PC-9 (cell line): ENCODE data around the gene RAB3GAP2.

Source experiments
- EZH2 ChIP-seq: fragments of 200-600 bp; sonication (generic); IDR thresholded peaks from 2 replicates; pipeline ENCODE4 v1.8.0; 2017; ENCODE audit warnings: antibody characterized with exemption, low read depth
- TF ChIP-seq, protein P1 (sequence below): fragments of 200-600 bp; sonication (generic); conservative IDR thresholded peaks from 2 replicates; pipeline ENCODE4 v1.6.1; 2017; ENCODE audit warnings: mixed run types, antibody characterized with exemption, mild to moderate bottlenecking, moderate library complexity

DNA sequence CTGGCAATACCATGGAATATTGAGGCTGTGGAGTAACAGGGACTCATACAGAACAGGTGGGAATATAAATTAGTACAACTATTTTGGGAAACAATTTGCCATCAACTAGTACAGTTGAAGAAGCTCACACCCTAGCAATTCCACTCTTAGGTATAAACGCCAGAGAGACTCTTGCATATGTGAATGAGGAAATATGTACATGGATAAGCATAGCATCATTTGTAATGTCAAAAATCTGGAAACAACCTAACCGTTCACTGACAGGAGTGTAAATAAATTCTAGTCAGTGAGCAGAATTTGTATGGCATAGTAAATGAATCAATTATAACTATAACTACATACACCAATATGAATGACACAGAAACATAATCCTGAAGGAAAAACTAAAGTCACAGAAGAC, 83.7 kb downstream of the RAB3GAP2 start:
- TF ChIP-seq, protein P1, sequence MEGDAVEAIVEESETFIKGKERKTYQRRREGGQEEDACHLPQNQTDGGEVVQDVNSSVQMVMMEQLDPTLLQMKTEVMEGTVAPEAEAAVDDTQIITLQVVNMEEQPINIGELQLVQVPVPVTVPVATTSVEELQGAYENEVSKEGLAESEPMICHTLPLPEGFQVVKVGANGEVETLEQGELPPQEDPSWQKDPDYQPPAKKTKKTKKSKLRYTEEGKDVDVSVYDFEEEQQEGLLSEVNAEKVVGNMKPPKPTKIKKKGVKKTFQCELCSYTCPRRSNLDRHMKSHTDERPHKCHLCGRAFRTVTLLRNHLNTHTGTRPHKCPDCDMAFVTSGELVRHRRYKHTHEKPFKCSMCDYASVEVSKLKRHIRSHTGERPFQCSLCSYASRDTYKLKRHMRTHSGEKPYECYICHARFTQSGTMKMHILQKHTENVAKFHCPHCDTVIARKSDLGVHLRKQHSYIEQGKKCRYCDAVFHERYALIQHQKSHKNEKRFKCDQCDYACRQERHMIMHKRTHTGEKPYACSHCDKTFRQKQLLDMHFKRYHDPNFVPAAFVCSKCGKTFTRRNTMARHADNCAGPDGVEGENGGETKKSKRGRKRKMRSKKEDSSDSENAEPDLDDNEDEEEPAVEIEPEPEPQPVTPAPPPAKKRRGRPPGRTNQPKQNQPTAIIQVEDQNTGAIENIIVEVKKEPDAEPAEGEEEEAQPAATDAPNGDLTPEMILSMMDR, result no peak
- TF ChIP-seq EZH2, result no peak
